Esophagus squamous epithelium (tissue), 4 donors: ENCODE data around the gene PRRT1.

Experiments
- POLR2A ChIP-seq, 4 donors: fragments of 450-650 bp; IDR thresholded peaks; one replicate each; pipeline ENCODE4 v1.6.1; 2017; ENCODE audit warnings: antibody characterized with exemption in 4 of 4, mild to moderate bottlenecking in 4 of 4, moderate library complexity in 3 of 4
- TF ChIP-seq, protein P1 (sequence below), 6 experiments: fragments of 450-650 bp in 4 of 6; fragments of 200-600 bp in 2 of 6; sonication (generic) in 2 of 6; IDR thresholded peaks; one replicate each; pipeline ENCODE4 v1.5.1; 2016 to 2019; ENCODE audit warnings: antibody characterized with exemption in 6 of 6, mild to moderate bottlenecking in 4 of 6, moderate library complexity in 4 of 6

DNA sequence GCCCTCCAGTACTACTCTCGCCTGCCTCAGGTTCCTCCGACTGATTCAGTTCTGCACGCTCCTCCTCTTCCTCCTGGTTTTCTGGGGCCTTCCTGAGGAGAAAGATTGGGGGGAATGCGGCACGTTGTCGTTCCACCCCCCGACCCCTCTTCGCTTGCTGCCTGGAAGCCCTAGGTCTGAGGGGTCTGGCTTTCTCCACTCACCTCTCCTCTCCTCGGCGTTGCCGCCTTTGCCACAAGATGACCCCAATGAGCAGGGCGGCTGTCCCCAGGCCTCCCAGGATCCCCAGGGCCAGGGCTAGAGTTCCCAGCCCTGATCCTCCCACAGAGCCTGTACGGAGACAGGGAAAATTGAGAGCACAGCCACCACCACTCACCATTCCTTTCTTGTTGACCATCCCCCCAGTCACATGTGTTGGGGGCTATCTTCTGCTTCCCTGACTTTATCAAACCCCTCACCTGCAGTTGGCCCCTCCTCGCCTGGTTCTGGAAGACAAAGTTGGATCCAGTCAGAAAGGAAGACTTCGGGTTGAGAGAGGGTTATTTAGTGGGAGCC lies 29.5 kb upstream of the PRRT1 start:
- TF ChIP-seq, protein P1, sequence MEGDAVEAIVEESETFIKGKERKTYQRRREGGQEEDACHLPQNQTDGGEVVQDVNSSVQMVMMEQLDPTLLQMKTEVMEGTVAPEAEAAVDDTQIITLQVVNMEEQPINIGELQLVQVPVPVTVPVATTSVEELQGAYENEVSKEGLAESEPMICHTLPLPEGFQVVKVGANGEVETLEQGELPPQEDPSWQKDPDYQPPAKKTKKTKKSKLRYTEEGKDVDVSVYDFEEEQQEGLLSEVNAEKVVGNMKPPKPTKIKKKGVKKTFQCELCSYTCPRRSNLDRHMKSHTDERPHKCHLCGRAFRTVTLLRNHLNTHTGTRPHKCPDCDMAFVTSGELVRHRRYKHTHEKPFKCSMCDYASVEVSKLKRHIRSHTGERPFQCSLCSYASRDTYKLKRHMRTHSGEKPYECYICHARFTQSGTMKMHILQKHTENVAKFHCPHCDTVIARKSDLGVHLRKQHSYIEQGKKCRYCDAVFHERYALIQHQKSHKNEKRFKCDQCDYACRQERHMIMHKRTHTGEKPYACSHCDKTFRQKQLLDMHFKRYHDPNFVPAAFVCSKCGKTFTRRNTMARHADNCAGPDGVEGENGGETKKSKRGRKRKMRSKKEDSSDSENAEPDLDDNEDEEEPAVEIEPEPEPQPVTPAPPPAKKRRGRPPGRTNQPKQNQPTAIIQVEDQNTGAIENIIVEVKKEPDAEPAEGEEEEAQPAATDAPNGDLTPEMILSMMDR (IDR thresholded peaks at IDR 0.05), result no peak
- no peak for TF ChIP-seq POLR2A (IDR thresholded peaks at IDR 0.05)
